HepG2 (cell line): ENCODE measurements around the gene SETD1A. TPM values are rescaled to one million over a fixed set of nuclear protein-coding genes. Genes with fewer than 3 reads are reported as not detected.

Source experiments
- ARID5B ChIP-seq: IDR thresholded peaks from 2 replicates; pipeline ENCODE4 v1.4.0; 2020; ENCODE audit warnings: mild to moderate bottlenecking, missing genetic modification reagents
- ATF7-NPFF ChIP-seq: sonication (generic); formaldehyde crosslinking; IDR thresholded peaks from 2 replicates; pipeline ENCODE4 v1.8.1; 2023; ENCODE audit warnings: mild to moderate bottlenecking, low read depth, missing genetic modification reagents, moderate library complexity
- CBFB ChIP-seq: sonication (generic); formaldehyde crosslinking; IDR thresholded peaks from 2 replicates; pipeline ENCODE4 v1.4.0; 2020; ENCODE audit warnings: missing genetic modification reagents
- GMEB1 ChIP-seq: sonication (generic); formaldehyde crosslinking; IDR thresholded peaks from 2 replicates; pipeline ENCODE4 v1.5.1; 2020; ENCODE audit warnings: missing genetic modification reagents, mild to moderate bottlenecking, borderline replicate concordance
- HHEX ChIP-seq: IDR thresholded peaks from 2 replicates; pipeline ENCODE4 v1.6.1; 2016; ENCODE audit warnings: control low read depth
- HNF4A ChIP-seq: sonication (generic); formaldehyde crosslinking; IDR thresholded peaks from 2 replicates; pipeline ENCODE4 v1.4.0; 2020; ENCODE audit warnings: missing genetic modification reagents
- MLX ChIP-seq: IDR thresholded peaks from 2 replicates; pipeline ENCODE4 v1.6.1; 2016
- NFATC3 ChIP-seq: sonication (generic); formaldehyde crosslinking; IDR thresholded peaks from 2 replicates; pipeline ENCODE4 v1.5.1; 2020; ENCODE audit warnings: mild to moderate bottlenecking, missing genetic modification reagents
- RBM22 ChIP-seq: fragments of 200-400 bp; formaldehyde crosslinking; optimal IDR thresholded peaks from 2 replicates; pipeline ENCODE3; 2017; ENCODE audit warnings: mild to moderate bottlenecking, low read length, moderate library complexity
- SMAD9 ChIP-seq: sonication (generic); formaldehyde crosslinking; IDR thresholded peaks from 2 replicates; pipeline ENCODE4 v1.5.1; 2020; ENCODE audit warnings: mild to moderate bottlenecking, missing genetic modification reagents
- TEF ChIP-seq: sonication (generic); formaldehyde crosslinking; IDR thresholded peaks from 2 replicates; pipeline ENCODE4 v1.5.0; 2020; ENCODE audit warnings: missing genetic modification reagents
- ZBTB43 ChIP-seq: sonication (generic); formaldehyde crosslinking; conservative IDR thresholded peaks from 2 replicates; pipeline ENCODE4 v1.4.0; 2020; ENCODE audit warnings: missing genetic modification reagents
- ZMAT5 ChIP-seq: sonication (generic); formaldehyde crosslinking; IDR thresholded peaks from 2 replicates; pipeline ENCODE4 v1.5.0; 2020; ENCODE audit warnings: mild to moderate bottlenecking, low read depth, missing genetic modification reagents, borderline replicate concordance
- ZNF256 ChIP-seq: sonication (generic); formaldehyde crosslinking; conservative IDR thresholded peaks from 2 replicates; pipeline ENCODE4 v1.4.0; 2020; ENCODE audit warnings: missing genetic modification reagents
- ZNF317 ChIP-seq: sonication (generic); formaldehyde crosslinking; IDR thresholded peaks from 2 replicates; pipeline ENCODE4 v1.5.0; 2020; ENCODE audit warnings: mild to moderate bottlenecking, missing genetic modification reagents
- ZNF331 ChIP-seq: sonication (generic); formaldehyde crosslinking; IDR thresholded peaks from 2 replicates; pipeline ENCODE4 v1.4.0; 2020; ENCODE audit warnings: missing genetic modification reagents
- ZNF337 ChIP-seq: sonication (generic); formaldehyde crosslinking; IDR thresholded peaks from 2 replicates; pipeline ENCODE4 v1.5.1; 2020; ENCODE audit warnings: missing genetic modification reagents, low read depth, mild to moderate bottlenecking, borderline replicate concordance
- ZNF740 ChIP-seq: sonication (generic); formaldehyde crosslinking; IDR thresholded peaks from 2 replicates; pipeline ENCODE4 v1.4.0; 2020; ENCODE audit warnings: missing genetic modification reagents
- polyA plus RNA-seq, 8 experiments: library from polyadenylated mRNA; depleted of rRNA in 3 of 8; stranded (reverse) in 7 of 8; unstranded in 1 of 8; fragments of >200 nt; fragmentation: Illumina TruSeq in 4 of 8; extraction: Trizol in 4 of 8; gene quantifications; 2 replicates each; pipeline versions ENCODE4 v1.2.1 to v1.2.3, GENCODE V29; 2011 to 2016; ENCODE audit warnings: low read depth in 4 of 8, missing spikeins in 1 of 8, mixed read lengths in 1 of 8; ENCODE audit not compliant: insufficient read depth in 1 of 8
- total RNA-seq, 5 experiments: library from RNA; depleted of rRNA; stranded (reverse); fragments of >200 nt; fragmentation: Illumina TruSeq; extraction: Trizol; gene quantifications; 2 replicates each; pipeline ENCODE4 v1.2.3, GENCODE V29; 2016; ENCODE audit warnings: low read depth in 1 of 5

Gene SETD1A
- total and polyA plus RNA-seq, 2 of the 13 experiments (the other 11 are each of a cell fraction or from before 2014, with no cell fraction given): 3.8 to 5.6 TPM

- TF ChIP-seq ARID5B: 0 out of 2 replicates have a peak, but pooled peaks have one; percentile 11
- 0 out of 2 replicates have a peak, but pooled peaks have one; percentile 6 for TF ChIP-seq ZNF256 (CRISPR knock-in tag)
- TF ChIP-seq ZMAT5: no peak
- no peak for TF ChIP-seq HHEX (CRISPR knock-in tag)
- TF ChIP-seq ATF7-NPFF: no peak
- no peak; the same call in 1 of the 2 replicates for TF ChIP-seq HNF4A (CRISPR knock-in tag)
- TF ChIP-seq ZNF331 (CRISPR knock-in tag): no peak
- peak; percentile 18; the same call in 1 of the 2 replicates for TF ChIP-seq CBFB
- peak; percentile 49; the same call in 1 of the 2 replicates for TF ChIP-seq GMEB1 (CRISPR knock-in tag)
- TF ChIP-seq ZBTB43: no peak
- no peak for TF ChIP-seq ZNF740 (CRISPR knock-in tag)
- 0 out of 2 replicates have a peak, but pooled peaks have one; percentile 31 for TF ChIP-seq NFATC3 (CRISPR knock-in tag)
- no peak for TF ChIP-seq MLX
- no peak for TF ChIP-seq ZNF317 (CRISPR knock-in tag)
- no peak for TF ChIP-seq RBM22
- 0 out of 2 replicates have a peak, but pooled peaks have one; percentile 46 for TF ChIP-seq SMAD9 (CRISPR knock-in tag)
- TF ChIP-seq ZNF337 (CRISPR knock-in tag): no peak
- TF ChIP-seq TEF: no peak
These were observed 40.5 kb downstream of the SETD1A start (continued) for GRCh38 chr16:30997725-30998711.
